ENCODE data around the gene MRM1.

Gene MRM1

DNA sequence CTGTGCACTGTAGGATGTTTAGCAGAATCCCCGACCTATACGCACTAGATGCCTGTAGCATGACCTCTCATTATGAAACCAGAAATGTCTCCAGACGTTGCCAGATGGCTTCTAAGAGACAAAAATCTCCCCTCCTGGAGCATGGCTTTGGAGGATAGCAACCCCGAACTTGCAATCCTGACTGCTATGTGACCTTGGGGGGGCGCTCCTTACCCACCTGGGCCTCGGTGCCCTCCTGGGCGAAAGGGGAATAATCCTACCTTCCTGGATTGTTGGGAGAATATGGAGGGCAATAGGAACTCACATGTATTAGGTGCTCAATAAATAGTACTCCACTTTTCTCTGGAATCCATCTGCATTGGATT is 8.1 kb downstream of the MRM1 start:
- TF ChIP-seq, protein P1, sequence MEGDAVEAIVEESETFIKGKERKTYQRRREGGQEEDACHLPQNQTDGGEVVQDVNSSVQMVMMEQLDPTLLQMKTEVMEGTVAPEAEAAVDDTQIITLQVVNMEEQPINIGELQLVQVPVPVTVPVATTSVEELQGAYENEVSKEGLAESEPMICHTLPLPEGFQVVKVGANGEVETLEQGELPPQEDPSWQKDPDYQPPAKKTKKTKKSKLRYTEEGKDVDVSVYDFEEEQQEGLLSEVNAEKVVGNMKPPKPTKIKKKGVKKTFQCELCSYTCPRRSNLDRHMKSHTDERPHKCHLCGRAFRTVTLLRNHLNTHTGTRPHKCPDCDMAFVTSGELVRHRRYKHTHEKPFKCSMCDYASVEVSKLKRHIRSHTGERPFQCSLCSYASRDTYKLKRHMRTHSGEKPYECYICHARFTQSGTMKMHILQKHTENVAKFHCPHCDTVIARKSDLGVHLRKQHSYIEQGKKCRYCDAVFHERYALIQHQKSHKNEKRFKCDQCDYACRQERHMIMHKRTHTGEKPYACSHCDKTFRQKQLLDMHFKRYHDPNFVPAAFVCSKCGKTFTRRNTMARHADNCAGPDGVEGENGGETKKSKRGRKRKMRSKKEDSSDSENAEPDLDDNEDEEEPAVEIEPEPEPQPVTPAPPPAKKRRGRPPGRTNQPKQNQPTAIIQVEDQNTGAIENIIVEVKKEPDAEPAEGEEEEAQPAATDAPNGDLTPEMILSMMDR (IDR thresholded peaks at IDR 0.05; ENCODE audit: low read depth, low read length, missing control alignments) = no peak
- no peak overlapping the region for H3K4me3 ChIP-seq (ENCODE audit: low read depth, low read length)
- no peak for DNase-seq (ENCODE audit: low read depth)

DNA sequence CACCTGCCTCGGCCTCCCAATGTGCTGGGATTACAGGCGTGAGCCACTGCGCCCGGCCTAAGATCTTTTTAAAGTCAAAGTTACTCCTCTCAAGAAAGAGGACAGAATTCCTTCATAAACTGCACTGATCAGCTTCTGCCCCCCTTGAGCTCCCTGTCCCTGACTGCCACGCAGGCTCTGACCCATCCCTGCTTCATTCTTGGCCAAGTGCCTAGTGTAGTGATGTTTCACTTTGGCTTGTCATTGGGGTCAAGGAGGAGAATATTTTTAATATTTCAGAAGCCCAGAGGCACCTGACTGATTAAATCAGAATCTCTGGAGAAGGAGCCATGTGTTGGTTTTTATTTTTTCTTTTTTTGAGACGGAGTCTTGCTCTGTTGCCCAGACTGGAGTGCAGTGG is 9.1 kb downstream of the MRM1 start:
- no peak for DNase-seq (ENCODE audit: low read depth)
- no peak overlapping the region for H3K4me3 ChIP-seq (ENCODE audit: low read depth, low read length)
- TF ChIP-seq, protein P1 (IDR thresholded peaks at IDR 0.05; ENCODE audit: low read depth, low read length, missing control alignments) = no peak

DNA sequence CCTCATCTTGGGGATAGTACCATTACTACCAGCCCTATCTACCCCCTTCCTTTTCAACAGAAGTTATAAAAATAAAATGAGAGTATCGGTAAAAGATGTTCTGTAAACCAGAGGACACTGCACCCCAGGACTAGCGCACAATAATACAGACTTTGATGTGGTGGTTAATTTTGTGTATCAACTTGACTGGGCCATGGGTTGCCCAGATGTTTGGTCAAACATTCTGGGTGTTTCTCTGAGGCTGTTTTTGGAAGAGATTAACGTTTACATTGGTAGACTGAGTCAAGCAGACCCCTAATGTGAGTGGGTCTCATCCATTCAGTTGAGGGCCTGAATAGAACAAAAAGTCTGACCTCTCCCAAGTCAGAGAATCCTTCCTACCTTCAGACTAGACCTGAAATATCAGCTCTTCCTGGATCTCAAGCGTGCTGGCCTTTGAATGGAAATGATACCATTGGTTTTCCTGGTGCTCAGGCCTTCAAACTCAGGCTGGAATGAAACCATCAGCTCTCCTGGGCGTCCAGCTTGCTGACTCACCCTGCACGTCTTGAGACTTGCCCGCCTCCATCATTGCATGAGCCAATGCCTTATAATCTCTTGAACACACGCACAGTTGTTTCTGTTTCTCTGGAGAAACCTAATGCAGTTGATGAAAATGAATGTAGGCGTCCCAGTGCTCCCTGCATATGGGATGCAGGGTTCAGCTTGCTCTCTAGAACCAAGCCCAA is 10.1 kb downstream of the MRM1 start:
- no peak overlapping the region for H3K4me3 ChIP-seq (ENCODE audit: low read depth, low read length)
- TF ChIP-seq, protein P1 (IDR thresholded peaks at IDR 0.05; ENCODE audit: low read depth, low read length, missing control alignments) = no peak
- no peak for DNase-seq (ENCODE audit: low read depth)

DNA sequence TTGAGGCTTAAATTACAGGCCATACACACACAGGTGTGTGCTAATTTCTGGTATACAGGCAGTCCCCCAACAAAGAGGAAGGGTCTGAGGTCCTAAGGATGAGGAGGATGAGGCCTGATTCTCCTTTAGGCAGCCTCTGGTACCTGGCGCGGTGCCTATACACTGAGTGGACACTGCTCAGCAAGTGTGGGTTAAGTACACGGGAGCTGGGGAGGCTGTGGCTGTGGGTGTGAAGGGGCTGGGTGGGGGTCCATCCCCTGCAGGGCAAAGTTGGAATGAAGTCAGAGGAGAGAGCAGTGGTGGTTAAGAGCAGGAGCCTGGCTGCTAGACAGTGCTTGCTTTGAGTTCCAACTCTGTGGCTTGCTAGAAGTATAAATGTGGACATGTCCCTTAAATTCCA is 10.9 kb downstream of the MRM1 start:
- TF ChIP-seq, protein P1 (IDR thresholded peaks at IDR 0.05; ENCODE audit: low read depth, low read length, missing control alignments) = no peak
- H3K4me3 ChIP-seq (ENCODE audit: low read depth, low read length) = no peak overlapping the region
- DNase-seq (ENCODE audit: low read depth) = no peak

DNA sequence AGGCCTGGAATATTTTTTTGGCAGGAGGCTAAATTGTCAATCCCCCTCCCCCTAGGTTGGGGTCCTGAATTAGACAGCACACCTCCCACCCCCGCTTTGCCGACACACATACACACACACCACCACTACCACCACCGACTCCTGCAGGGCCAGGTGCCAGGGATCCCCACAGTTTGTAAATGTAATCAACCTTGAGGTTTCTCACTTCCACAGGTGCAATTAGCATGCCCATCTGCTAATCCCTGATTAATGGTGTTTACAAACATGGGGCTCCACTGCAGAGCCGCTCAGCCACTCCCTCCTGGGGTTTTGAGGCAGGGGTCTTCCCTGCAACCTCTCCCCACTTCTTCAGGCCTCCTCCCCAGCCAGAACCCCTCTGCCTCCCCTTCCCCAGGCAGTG is 11.8 kb downstream of the MRM1 start:
- no peak overlapping the region for H3K4me3 ChIP-seq (ENCODE audit: low read depth, low read length)
- TF ChIP-seq, protein P1 (IDR thresholded peaks at IDR 0.05; ENCODE audit: low read depth, low read length, missing control alignments) = no peak
- DNase-seq (ENCODE audit: low read depth) = no peak

DNA sequence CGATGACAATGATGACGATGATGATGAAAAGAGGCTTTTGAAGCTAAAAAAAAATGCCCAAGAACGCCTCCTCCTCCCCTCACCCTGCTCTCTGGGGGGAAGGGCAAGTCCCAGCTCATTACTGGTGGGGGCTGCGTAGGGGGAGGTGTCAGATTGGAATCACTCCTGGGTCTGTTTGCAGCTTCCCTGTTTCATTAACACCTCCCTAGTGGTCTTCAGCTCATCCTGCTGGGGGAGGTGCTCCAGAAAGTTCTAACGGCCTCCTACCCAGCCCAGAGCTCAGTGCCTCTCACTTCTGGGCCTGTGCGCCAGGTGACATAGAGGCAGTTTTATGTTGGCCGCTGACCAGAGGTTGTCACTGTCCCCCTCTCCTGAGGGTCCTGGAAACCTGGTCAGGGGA is 12.7 kb downstream of the MRM1 start:
- TF ChIP-seq, protein P1 (IDR thresholded peaks at IDR 0.05; ENCODE audit: low read depth, low read length, missing control alignments) = no peak
- no peak overlapping the region for H3K4me3 ChIP-seq (ENCODE audit: low read depth, low read length)
- no peak for DNase-seq (ENCODE audit: low read depth)

DNA sequence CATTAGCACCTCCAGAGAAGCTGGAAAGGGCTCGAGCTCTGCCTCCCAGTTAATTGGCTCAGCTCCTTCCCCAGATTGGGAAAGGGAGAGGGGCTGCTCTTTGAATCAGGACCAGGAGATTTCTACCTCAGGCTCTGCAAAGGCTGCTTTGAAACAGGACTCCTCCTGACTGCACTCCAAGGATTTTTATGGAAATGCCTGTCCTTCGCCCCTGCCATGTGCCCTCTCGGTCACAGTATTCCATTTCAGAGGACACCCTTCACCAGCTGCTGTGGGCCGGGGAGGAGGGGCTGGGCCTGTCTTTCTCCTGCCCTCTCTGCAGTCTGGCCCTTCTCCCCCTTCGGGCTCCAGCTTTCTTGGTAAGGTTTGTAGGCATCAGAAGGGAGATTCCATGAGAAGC is 13.6 kb downstream of the MRM1 start:
- DNase-seq (ENCODE audit: low read depth) = no peak
- TF ChIP-seq, protein P1 (IDR thresholded peaks at IDR 0.05; ENCODE audit: low read depth, low read length, missing control alignments) = no peak
- H3K4me3 ChIP-seq (ENCODE audit: low read depth, low read length) = no peak overlapping the region

Measured in GM12864 (cell line).